PC-9 (cell line): ENCODE data around the gene PDZD4. TPM values are rescaled to one million over a fixed set of nuclear protein-coding genes. Genes with fewer than 3 reads are reported as not detected.

Source experiments
- BruUV-seq: library from RNA; stranded (reverse); fragments of 400-500 nt; replicated peaks from 2 replicates; lab custom pipeline; 2021; lab: Mats Ljungman, UMichigan
- CTCF ChIA-PET: fragments of 300-600 bp; sonication (Branson Sonifier 250); formaldehyde crosslinking; loops from one replicate; lab custom pipeline; 2022; ENCODE audit warnings: antibody characterized with exemption; lab: Charles Lee
- POLR2A ChIA-PET: fragments of 300-600 bp; sonication (Branson Sonifier 250); formaldehyde crosslinking; loops from one replicate; lab custom pipeline; 2022; ENCODE audit warnings: antibody characterized with exemption; ENCODE audit not compliant: unreplicated experiment; lab: Charles Lee
- DNase-seq, 2 experiments: peaks; one replicate each; pipeline versions ENCODE4 v3.0.0 to v3.0.0-alpha.2; 2015 to 2022; ENCODE audit warnings: mixed read lengths in 1 of 2
- H2AFZ ChIP-seq: fragments of 200-600 bp; sonication (generic); 2 replicates; pipeline ENCODE4 v1.8.1; 2017; ENCODE audit warnings: antibody characterized with exemption
- H3F3A ChIP-seq: fragments of 200-600 bp; sonication (generic); 2 replicates; pipeline ENCODE4 v1.8.1; 2017; ENCODE audit warnings: antibody characterized with exemption, mild to moderate bottlenecking, low read depth; ENCODE audit not compliant: insufficient read depth
- H3K27ac ChIP-seq: fragments of 200-600 bp; sonication (generic); 2 replicates; pipeline ENCODE4 v1.6.1; 2016; ENCODE audit warnings: mixed run types
- H3K27me3 ChIP-seq: fragments of 200-600 bp; sonication (generic); 2 replicates; pipeline ENCODE4 v1.6.1; 2016; ENCODE audit warnings: low read depth, mixed run types; ENCODE audit not compliant: insufficient read depth
- H3K36me3 ChIP-seq: fragments of 200-600 bp; sonication (generic); 2 replicates; pipeline ENCODE4 v1.6.1; 2016; ENCODE audit warnings: low read depth, mixed run types
- H3K4me1 ChIP-seq: fragments of 200-600 bp; sonication (generic); replicated peaks from 2 replicates; pipeline ENCODE4 v1.6.1; 2016; ENCODE audit warnings: mixed run types; ENCODE audit not compliant: insufficient read depth
- H3K4me2 ChIP-seq: fragments of 200-600 bp; sonication (generic); 2 replicates; pipeline ENCODE4 v1.6.1; 2017; ENCODE audit warnings: mixed run types
- H3K4me3 ChIP-seq: fragments of 200-600 bp; sonication (generic); 2 replicates; pipeline ENCODE4 v1.6.1; 2016; ENCODE audit warnings: mixed run types
- H3K79me2 ChIP-seq: fragments of 200-600 bp; sonication (generic); 2 replicates; pipeline ENCODE4 v1.6.1; 2017; ENCODE audit warnings: low read depth, mixed run types
- H3K9me2 ChIP-seq: fragments of 200-600 bp; sonication (generic); 2 replicates; pipeline ENCODE4 v1.8.1; 2017; ENCODE audit warnings: mild to moderate bottlenecking; ENCODE audit not compliant: insufficient read depth
- H3K9me3 ChIP-seq: fragments of 200-600 bp; sonication (generic); 2 replicates; pipeline ENCODE4 v1.8.1; 2016; ENCODE audit warnings: low read depth; ENCODE audit not compliant: insufficient read depth
- H4K20me1 ChIP-seq: fragments of 200-600 bp; sonication (generic); 2 replicates; pipeline ENCODE4 v1.8.1; 2017; ENCODE audit not compliant: insufficient read depth
- CTCF ChIP-seq: fragments of 200-600 bp; sonication (generic); conservative IDR thresholded peaks from 2 replicates; pipeline ENCODE4 v1.6.1; 2017; ENCODE audit warnings: mixed run types, antibody characterized with exemption, mild to moderate bottlenecking, moderate library complexity
- EZH2 ChIP-seq: fragments of 200-600 bp; sonication (generic); IDR thresholded peaks from 2 replicates; pipeline ENCODE4 v1.8.0; 2017; ENCODE audit warnings: antibody characterized with exemption, low read depth
- intact Hi-C: fragments of 100-400 bp; cut with micrococcal nuclease; formaldehyde crosslinking; loops from one replicate; pipeline ENCODE4 v1.10.0; 2022; ENCODE audit not compliant: unreplicated experiment
- total RNA-seq: library from RNA; stranded (reverse); gene quantifications from 2 replicates; pipeline ENCODE4 v1.2.3, GENCODE V29; 2021

PDZD4 gene
- total RNA-seq, 1 experiment from 2014 or later, result 0.17 TPM

GRCh38 chrX:153791104-153791852, 39.1 kb downstream of the PDZD4 start:
- intact Hi-C loops, result loop anchor here (10.0 kb wide), 1 partner anchor 94 kb away; the partner anchor contains the start of gene L1CAM
- ChIA-PET CTCF (no interaction called here), POLR2A (no interaction called here)
- H3K4me1 ChIP-seq, result peaks cover 13% of the 10 kb centered on the region; the same call in 1 of the 2 replicates
- no peaks in the 10 kb centered on the region for H3K27me3 ChIP-seq
- H3K4me3 ChIP-seq, result no peak overlapping the region
- no TSS peak for BruUV-seq
- H3K79me2 ChIP-seq, result peaks cover 42% of the 10 kb centered on the region
- H2AFZ ChIP-seq, result no peak overlapping the region
- no peaks in the 10 kb centered on the region for H3K9me3 ChIP-seq
- H3K9me2 ChIP-seq, result no peaks in the 10 kb centered on the region
- H3K4me2 ChIP-seq, result no peak overlapping the region
- H3F3A ChIP-seq, result no peaks in the 10 kb centered on the region
- no peak overlapping the region for H3K27ac ChIP-seq
- no peaks in the 10 kb centered on the region for H3K36me3 ChIP-seq
- DNase-seq, result no peak
- TF ChIP-seq EZH2 (no peak), CTCF (no peak)
- H4K20me1 ChIP-seq, result no peaks in the 10 kb centered on the region

- Histone ChIP-seq H4K20me1 (no peaks in the 10 kb centered on the region), H3F3A (no peaks in the 10 kb centered on the region), H3K4me3 (no peak overlapping the region), H3K36me3 (no peaks in the 10 kb centered on the region), H2AFZ (no peak overlapping the region), H3K79me2 (peaks cover 26% of the 10 kb centered on the region), H3K27ac (no peak overlapping the region), H3K9me2 (no peaks in the 10 kb centered on the region), H3K9me3 (no peaks in the 10 kb centered on the region), H3K4me2 (no peak overlapping the region), H3K27me3 (no peaks in the 10 kb centered on the region), H3K4me1 (peaks cover 5% of the 10 kb centered on the region; the same call in 1 of the 2 replicates)
- ChIA-PET CTCF (no interaction called here), POLR2A (no interaction called here)
- no TSS peak for BruUV-seq
- intact Hi-C loops, result loop anchor here (10.0 kb wide), 1 partner anchor 95 kb away; the partner anchor contains the start of gene L1CAM
- TF ChIP-seq EZH2 (no peak), CTCF (no peak)
- DNase-seq, result no peak
Measured at GRCh38 chrX:153789654-153790053, 40.7 kb downstream of the PDZD4 start.

GRCh38 chrX:153786669-153787068, 43.7 kb downstream of the PDZD4 start:
- intact Hi-C loops, result no loop called here

More at GRCh38 chrX:153786669-153787068, 43.7 kb downstream of the PDZD4 start:
- CTCF ChIA-PET, result no interaction called here
- BruUV-seq, result no TSS peak
- H3K79me2 ChIP-seq, result 0 out of 2 replicates have a peak, but pooled peaks cover 4% of the 10 kb centered on the region
- no peaks in the 10 kb centered on the region for H3K36me3 ChIP-seq
- H4K20me1 ChIP-seq, result no peaks in the 10 kb centered on the region
- no peak overlapping the region for H3K4me3 ChIP-seq
- POLR2A ChIA-PET, result no interaction called here
- H3K9me3 ChIP-seq, result no peaks in the 10 kb centered on the region
- no peaks in the 10 kb centered on the region for H3F3A ChIP-seq
- H2AFZ ChIP-seq, result no peak overlapping the region
- no peak overlapping the region for H3K27ac ChIP-seq
- no peak for DNase-seq
- no peaks in the 10 kb centered on the region for H3K27me3 ChIP-seq
- no peak overlapping the region for H3K4me2 ChIP-seq
- H3K9me2 ChIP-seq, result no peaks in the 10 kb centered on the region
- H3K4me1 ChIP-seq, result no peaks in the 10 kb centered on the region
- no peak for TF ChIP-seq CTCF
